Endothelial cell of umbilical vein (primary cell): ENCODE results near the gene COMMD10. TPM values are rescaled to one million over a fixed set of nuclear protein-coding genes. Genes with fewer than 3 reads are reported as not detected.

ENCODE experiments used
- BruUV-seq: library from RNA; stranded (reverse); fragments of 400-500 nt; replicated peaks from 2 replicates; lab custom pipeline; 2021; lab: Mats Ljungman, UMichigan
- CTCF ChIA-PET: fragments of 300-600, 350-600 bp; sonication (Branson Sonifier 250); formaldehyde crosslinking; loops from one replicate; lab custom pipeline; 2021; ENCODE audit warnings: antibody characterized with exemption, inconsistent platforms; lab: Charles Lee
- POLR2A ChIA-PET: fragments of 300-600, 350-600 bp; sonication (Branson Sonifier 250); formaldehyde crosslinking; loops from one replicate; lab custom pipeline; 2021; ENCODE audit warnings: antibody characterized with exemption, inconsistent platforms; lab: Charles Lee
- DNase-seq: peaks from one replicate; pipeline ENCODE4 v3.0.0-alpha.2; 2011; ENCODE audit warnings: low read depth, low spot score
- FAIRE-seq: peaks from 2 replicates; lab custom pipeline; 2011; peaks lifted over from hg19 to GRCh38; lab: Jason Lieb, UNC
- H2AFZ ChIP-seq: 2 replicates; pipeline ENCODE4 v1.6.0; 2012; ENCODE audit warnings: low read depth, low read length, control low read depth, inconsistent platforms
- H3K27ac ChIP-seq: 2 replicates; pipeline ENCODE4 v1.5.1; 2011; ENCODE audit warnings: low read depth, mild to moderate bottlenecking, control low read depth, low read length, moderate library complexity; ENCODE audit not compliant: insufficient read depth
- H3K27me3 ChIP-seq, 2 experiments: 2 replicates each; pipeline versions ENCODE4 v1.6.0 to v1.6.1; 2011; ENCODE audit warnings: low read length in 2 of 2, mixed read lengths in 1 of 2; ENCODE audit not compliant: control insufficient read depth in 2 of 2, insufficient read depth in 2 of 2
- H3K36me3 ChIP-seq, 2 experiments: 2 replicates in 1 of 2; 3 replicates in 1 of 2; pipeline ENCODE4 v1.5.1; 2011; ENCODE audit warnings: low read length in 2 of 2, mild to moderate bottlenecking in 1 of 2, moderate library complexity in 1 of 2; ENCODE audit not compliant: control insufficient read depth in 2 of 2, insufficient read depth in 2 of 2; ENCODE audit errors: extremely low read depth in 1 of 2
- H3K4me1 ChIP-seq: 3 replicates; pipeline ENCODE4 v1.5.1; 2011; ENCODE audit warnings: mild to moderate bottlenecking, low read length; ENCODE audit not compliant: control insufficient read depth, insufficient read depth; ENCODE audit errors: extremely low read depth
- H3K4me2 ChIP-seq: 2 replicates; pipeline ENCODE4 v1.6.1; 2011; ENCODE audit warnings: low read length, control low read depth, mixed read lengths; ENCODE audit not compliant: insufficient read depth
- H3K4me3 ChIP-seq, 3 experiments: fragments of 200-600 bp in 1 of 3; sonication (generic), shearing (Covaris generic) in 1 of 3; replicated peaks in 1 of 3; 2 replicates each; pipeline ENCODE4 v1.5.1; 2011 to 2016; ENCODE audit warnings: control low read depth in 3 of 3, low read length in 3 of 3, mild to moderate bottlenecking in 2 of 3, inconsistent platforms in 1 of 3, low read depth in 1 of 3, moderate library complexity in 1 of 3; ENCODE audit not compliant: insufficient read depth in 1 of 3
- H3K79me2 ChIP-seq: 2 replicates; pipeline ENCODE4 v1.6.0; 2012; ENCODE audit warnings: low read length, inconsistent platforms; ENCODE audit not compliant: control insufficient read depth, insufficient read depth
- H3K9ac ChIP-seq: replicated peaks from 2 replicates; pipeline ENCODE3; 2011; ENCODE audit warnings: low read length, control low read depth; ENCODE audit not compliant: insufficient read depth; ENCODE audit errors: extremely low read depth
- H3K9me1 ChIP-seq: replicated peaks from 3 replicates; pipeline ENCODE4 v1.6.0; 2011; ENCODE audit warnings: mild to moderate bottlenecking, low read length; ENCODE audit not compliant: control insufficient read depth, insufficient read depth; ENCODE audit errors: extremely low read depth
- H3K9me3 ChIP-seq: replicated peaks from 2 replicates; pipeline ENCODE4 v1.5.1; 2012; ENCODE audit warnings: low read length, inconsistent platforms; ENCODE audit not compliant: control insufficient read depth, insufficient read depth
- H4K20me1 ChIP-seq: replicated peaks from 2 replicates; pipeline ENCODE3; 2011; ENCODE audit warnings: mild to moderate bottlenecking, low read length; ENCODE audit not compliant: control insufficient read depth, insufficient read depth; ENCODE audit errors: extremely low read depth
- CTCF ChIP-seq, 2 donors: IDR thresholded peaks; 1 replicate in 1 of 2; 2 replicates in 1 of 2; pipeline ENCODE4 v1.5.1; 2011; ENCODE audit warnings: low read length in 2 of 2, mild to moderate bottlenecking in 2 of 2, moderate library complexity in 2 of 2, control low read depth in 1 of 2, inconsistent platforms in 1 of 2, low read depth in 1 of 2; ENCODE audit not compliant: insufficient read depth in 1 of 2; ENCODE audit errors: extremely low read depth in 1 of 2
- EZH2 ChIP-seq: IDR thresholded peaks from 2 replicates; pipeline ENCODE4 v1.6.1; 2012; ENCODE audit warnings: borderline replicate concordance, low read depth, mild to moderate bottlenecking, moderate library complexity, low read length, inconsistent platforms; ENCODE audit not compliant: severe bottlenecking
- FOS ChIP-seq: IDR thresholded peaks from 2 replicates; pipeline ENCODE4 v1.6.1; 2011; ENCODE audit warnings: mild to moderate bottlenecking, low read length, moderate library complexity, borderline replicate concordance; ENCODE audit not compliant: insufficient read depth
- GATA2 ChIP-seq: IDR thresholded peaks from 2 replicates; pipeline ENCODE4 v1.7.0; 2011; ENCODE audit warnings: low read depth, mild to moderate bottlenecking, moderate library complexity, mixed read lengths, low read length; ENCODE audit not compliant: insufficient read length, insufficient read depth
- JUN ChIP-seq: IDR thresholded peaks from 2 replicates; pipeline ENCODE4 v1.6.1; 2011; ENCODE audit warnings: borderline replicate concordance, low read depth; ENCODE audit not compliant: insufficient read length, insufficient read depth
- MAX ChIP-seq: IDR thresholded peaks from 2 replicates; pipeline ENCODE4 v1.6.1; 2011; ENCODE audit not compliant: insufficient read depth, insufficient read length
- MYC ChIP-seq: IDR thresholded peaks from one replicate; pipeline ENCODE4 v1.6.1; 2011; ENCODE audit warnings: mild to moderate bottlenecking, low read depth, low read length
- POLR2A ChIP-seq: IDR thresholded peaks from 2 replicates; pipeline ENCODE4 v1.6.1; 2012; ENCODE audit warnings: low read depth, mild to moderate bottlenecking, control low read depth, low read length
- POLR2AphosphoS5 ChIP-seq: IDR thresholded peaks from 2 replicates; pipeline ENCODE4 v1.6.1; 2012; ENCODE audit warnings: low read depth, mild to moderate bottlenecking, control low read depth, low read length, moderate library complexity; ENCODE audit not compliant: insufficient read depth
- dilution Hi-C: fragments of 300-500 bp; cut with MboI; formaldehyde crosslinking; loops from one replicate; pipeline ENCODE4 v1.15.0; 2019; ENCODE audit warnings: low sequenced_read_pairs; ENCODE audit not compliant: extremely low pct_ligation_motif_present
- intact Hi-C: fragments of 100-400 bp; cut with micrococcal nuclease; formaldehyde crosslinking; loops from one replicate; pipeline ENCODE4 v1.10.0; 2022
- polyA plus RNA-seq, 4 experiments: library from polyadenylated mRNA; depleted of rRNA in 3 of 4; stranded (reverse) in 3 of 4; unstranded in 1 of 4; fragments of >200 nt; gene quantifications; 2 replicates each; pipeline versions ENCODE4 v1.2.1 to v1.2.3, GENCODE V29; 2011 to 2012; ENCODE audit warnings: missing spikeins in 1 of 4
- total RNA-seq: library from RNA; stranded (reverse); gene quantifications from 2 replicates; pipeline ENCODE4 v1.2.3, GENCODE V29; 2021

The COMMD10 gene
- total and polyA plus RNA-seq, 2 donors (not counting 3 experiments of a cell fraction or from before 2014, with no cell fraction given) = 12.5 to 27.0 TPM

GRCh38 chr5:116231288-116231687 lies 146.5 kb downstream of the COMMD10 start:
- Histone ChIP-seq H3K4me3 (no peak overlapping the region), H3K79me2 (no peaks in the 10 kb centered on the region), H3K9me1 (no peaks in the 10 kb centered on the region), H3K9me3 (no peaks in the 10 kb centered on the region), H2AFZ (no peak overlapping the region), H4K20me1 (no peaks in the 10 kb centered on the region), H3K4me1 (no peaks in the 10 kb centered on the region), H3K27ac (no peak overlapping the region), H3K27me3 (no peaks in the 10 kb centered on the region), H3K9ac (no peak overlapping the region), H3K36me3 (no peaks in the 10 kb centered on the region), H3K4me2 (no peak overlapping the region)
- DNase-seq (no peak), FAIRE-seq (no peak)
- intact Hi-C loops = no loop called here
- TF ChIP-seq JUN = no peak
- no peak for TF ChIP-seq GATA2
- TF ChIP-seq EZH2 = no peak
- TF ChIP-seq POLR2A = no peak
- no peak for TF ChIP-seq MYC
- TF ChIP-seq FOS = no peak
- no peak for TF ChIP-seq MAX
- TF ChIP-seq CTCF (IDR thresholded peaks at IDR 0.05; ENCODE audit: extremely low read depth in 1 of 2, insufficient read depth in 1 of 2, low read depth in 1 of 2, low read length in 2 of 2) = no peak
- TF ChIP-seq POLR2AphosphoS5 = no peak
- ChIA-PET POLR2A (no interaction called here), CTCF (interaction anchor here (1.0 to 1.6 kb wide), 2 partner anchors 12 to 14 kb away, joined by 3 to 4 read pairs; no protein-coding TSS in a partner anchor)
- no TSS peak for BruUV-seq
- dilution Hi-C loops = no loop called here
